GM12878 (cell line): ENCODE results near the gene TJP1. TPM values are rescaled to one million over a fixed set of nuclear protein-coding genes. Genes with fewer than 3 reads are reported as not detected.

ENCODE experiments used
- ATAC-seq: fragments of 200-7000 bp; cut with Tn5 transposase; 3 replicates; pipeline ENCODE4 v1.9.1; 2020; ENCODE audit warnings: mild to moderate bottlenecking, moderate library complexity
- BruUV-seq: library from RNA; stranded (reverse); fragments of 400-500 nt; replicated peaks from 2 replicates; lab custom pipeline; 2021; lab: Mats Ljungman, UMichigan
- CTCF ChIA-PET: fragments of 300-600 bp; sonication (Branson Sonifier 250); formaldehyde crosslinking; extraction: SDS; loops from one replicate; lab custom pipeline; 2021; ENCODE audit warnings: inconsistent platforms; lab: Yijun Ruan, JAX
- POLR2A ChIA-PET: fragments of 350-600 bp; formaldehyde crosslinking; extraction: SDS; loops from one replicate; lab custom pipeline; 2021; ENCODE audit warnings: inconsistent platforms; lab: Charles Lee
- RAD21 ChIA-PET: fragments of 300-600 bp; sonication (Branson Sonifier 250); formaldehyde crosslinking; loops from one replicate; lab custom pipeline; 2023; ENCODE audit warnings: antibody characterized with exemption; ENCODE audit not compliant: unreplicated experiment; lab: Charles Lee
- SMC1A ChIA-PET: fragments of 300-600 bp; sonication (Branson Sonifier 250); formaldehyde crosslinking; loops from one replicate; lab custom pipeline; 2023; ENCODE audit not compliant: unreplicated experiment, uncharacterized antibody; lab: Charles Lee
- DNase-seq: peaks from one replicate; pipeline ENCODE4 v3.0.0-alpha.2; 2011; ENCODE audit warnings: low read depth, low spot score
- FAIRE-seq: peaks from 3 replicates; lab custom pipeline; 2011; peaks lifted over from hg19 to GRCh38; lab: Jason Lieb, UNC
- H2AFZ ChIP-seq: 2 replicates; pipeline ENCODE4 v1.6.0; 2011; ENCODE audit warnings: low read depth, low read length, control low read depth; ENCODE audit not compliant: control insufficient read depth
- H3K27ac ChIP-seq: 2 replicates; pipeline ENCODE4 v1.5.1; 2011; ENCODE audit warnings: control low read depth; ENCODE audit not compliant: control insufficient read depth, insufficient read depth
- H3K27me3 ChIP-seq, 2 experiments: replicated peaks in 1 of 2; 2 replicates each; pipeline versions ENCODE4 v1.6.0 to v1.6.1; 2011; ENCODE audit warnings: low read length in 1 of 2; ENCODE audit not compliant: control insufficient read depth in 2 of 2, insufficient read depth in 2 of 2
- H3K36me3 ChIP-seq, 2 experiments: 2 replicates each; pipeline ENCODE4 v1.5.1; 2011; ENCODE audit warnings: low read length in 1 of 2; ENCODE audit not compliant: control insufficient read depth in 2 of 2, insufficient read depth in 2 of 2
- H3K4me1 ChIP-seq: 2 replicates; pipeline ENCODE4 v1.6.1; 2011; ENCODE audit warnings: mild to moderate bottlenecking, low read length, moderate library complexity, mixed read lengths; ENCODE audit not compliant: control insufficient read depth, insufficient read depth
- H3K4me2 ChIP-seq: 2 replicates; pipeline ENCODE4 v1.6.0; 2011; ENCODE audit warnings: control low read depth; ENCODE audit not compliant: control insufficient read depth, insufficient read depth
- H3K4me3 ChIP-seq: fragments of 200-600 bp; sonication (generic); 2 replicates; pipeline ENCODE4 v1.5.1; 2016
- H3K79me2 ChIP-seq: 2 replicates; pipeline ENCODE4 v1.6.0; 2011; ENCODE audit warnings: low read length; ENCODE audit not compliant: control insufficient read depth, insufficient read depth
- H3K9ac ChIP-seq: 2 replicates; pipeline ENCODE4 v1.8.0; 2011; ENCODE audit warnings: low read length, control low read depth, mixed read lengths; ENCODE audit not compliant: control insufficient read depth, insufficient read depth
- H3K9me3 ChIP-seq: replicated peaks from 3 replicates; pipeline ENCODE4 v1.5.1; 2011; ENCODE audit warnings: mild to moderate bottlenecking, low read length; ENCODE audit not compliant: control insufficient read depth, insufficient read depth
- H4K20me1 ChIP-seq: 2 replicates; pipeline ENCODE4 v1.6.0; 2011; ENCODE audit not compliant: control insufficient read depth, insufficient read depth
- BRCA1 ChIP-seq: IDR thresholded peaks from 2 replicates; pipeline ENCODE4 v1.6.1; 2011; ENCODE audit warnings: low read depth, low read length, improper control_type of control experiment
- EZH2 ChIP-seq: IDR thresholded peaks from 2 replicates; pipeline ENCODE4 v1.6.1; 2012; ENCODE audit warnings: low read depth, mild to moderate bottlenecking, control low read depth, inconsistent platforms, low read length, borderline replicate concordance; ENCODE audit not compliant: control insufficient read depth
- HDAC2 ChIP-seq: fragments of 200-600 bp; sonication (generic); IDR thresholded peaks from 2 replicates; pipeline ENCODE4 v1.6.1; 2017
- MEF2A ChIP-seq: IDR thresholded peaks from 2 replicates; pipeline ENCODE4 v1.6.1; 2011; ENCODE audit warnings: low read depth, mild to moderate bottlenecking, low read length, moderate library complexity; ENCODE audit not compliant: insufficient read depth
- MTA3 ChIP-seq: IDR thresholded peaks from 2 replicates; pipeline ENCODE4 v1.6.1; 2012; ENCODE audit warnings: low read length, inconsistent platforms, borderline replicate concordance
- MYB ChIP-seq: fragments of 150-350 bp; IDR thresholded peaks from 2 replicates; pipeline ENCODE4 v1.6.1; 2014; ENCODE audit warnings: mild to moderate bottlenecking, low read depth, low read length, borderline replicate concordance
- POU2F2 ChIP-seq: IDR thresholded peaks from 3 replicates; pipeline ENCODE4 v1.6.1; 2011; ENCODE audit warnings: low read depth, mild to moderate bottlenecking, low read length, borderline replicate concordance
- RB1 ChIP-seq: fragments of 450-650 bp; formaldehyde crosslinking; IDR thresholded peaks from 2 replicates; pipeline ENCODE4 v1.6.1; 2017; ENCODE audit warnings: mild to moderate bottlenecking, borderline replicate concordance
- RUNX3 ChIP-seq: IDR thresholded peaks from 2 replicates; pipeline ENCODE4 v1.6.1; 2012; ENCODE audit warnings: low read length, inconsistent platforms
- SUZ12 ChIP-seq: fragments of 200-600 bp; sonication (generic); IDR thresholded peaks from one replicate; pipeline ENCODE4 v1.6.1; 2018; ENCODE audit warnings: antibody characterized with exemption, mild to moderate bottlenecking; ENCODE audit not compliant: unreplicated experiment
- WGBS: methylation state at CpG from one replicate; pipeline ENCODE4 v1.1.6; 2016; ENCODE audit warnings: low lambda C conversion rate; ENCODE audit not compliant: insufficient replicate concordance, insufficient coverage; ENCODE audit errors: missing lambda C conversion rate; 5-methylcytosine and 5-hydroxymethylcytosine counted together
- in situ Hi-C: fragments of 300-500 bp; cut with MboI; formaldehyde crosslinking; loops from 9 replicates; pipeline ENCODE4 v1.14.3; 2018; ENCODE audit warnings: mixed read lengths
- intact Hi-C: fragments of 100-400 bp; cut with micrococcal nuclease; formaldehyde crosslinking; loops from one replicate; pipeline ENCODE4 v1.14.2; 2022; ENCODE audit not compliant: unreplicated experiment
- polyA plus RNA-seq, 11 experiments: library from polyadenylated mRNA; depleted of rRNA in 4 of 11; unstranded in 6 of 11; stranded (reverse) in 5 of 11; fragments of >200 nt; fragmentation: Nextera tagmentation in 4 of 11; fragmentation: Illumina TruSeq in 1 of 11; extraction: Ambion mirVana in 4 of 11; extraction: Trizol in 1 of 11; gene quantifications; 1 replicate in 1 of 11; 2 replicates in 10 of 11; pipeline versions ENCODE4 v1.2.1 to v1.2.3, GENCODE V29; 2011 to 2016; ENCODE audit warnings: inconsistent platforms in 2 of 11, missing spikeins in 2 of 11, low read depth in 1 of 11
- total RNA-seq, 4 experiments: library from RNA; depleted of rRNA in 3 of 4; stranded (reverse); fragments of >200 nt in 3 of 4; fragmentation: Illumina TruSeq in 1 of 4; extraction: Trizol in 1 of 4; gene quantifications; 2 replicates each; pipeline versions ENCODE4 v1.2.1 to v1.2.3, GENCODE V29; 2013 to 2021
- TF ChIP-seq, protein P1 (sequence below): IDR thresholded peaks from 2 replicates; pipeline ENCODE4 v1.6.1; 2012; ENCODE audit warnings: mild to moderate bottlenecking, low read depth, low read length
- TF ChIP-seq, protein P2 (sequence below): fragments of 450-650 bp; IDR thresholded peaks from 2 replicates; pipeline ENCODE4 v1.6.1; 2017; ENCODE audit warnings: antibody characterized with exemption, mild to moderate bottlenecking, moderate library complexity
- TF ChIP-seq, protein P3 (sequence below): IDR thresholded peaks from 2 replicates; pipeline ENCODE4 v1.6.1; 2012; ENCODE audit warnings: low read depth, low read length, improper control_type of control experiment

Gene TJP1
- total and polyA plus RNA-seq, 10 of the 15 experiments (the other 5 are each of a cell fraction or from before 2014, with no cell fraction given), result 0.01 to 0.49 (median 0.08) TPM; not detected in 7

DNA sequence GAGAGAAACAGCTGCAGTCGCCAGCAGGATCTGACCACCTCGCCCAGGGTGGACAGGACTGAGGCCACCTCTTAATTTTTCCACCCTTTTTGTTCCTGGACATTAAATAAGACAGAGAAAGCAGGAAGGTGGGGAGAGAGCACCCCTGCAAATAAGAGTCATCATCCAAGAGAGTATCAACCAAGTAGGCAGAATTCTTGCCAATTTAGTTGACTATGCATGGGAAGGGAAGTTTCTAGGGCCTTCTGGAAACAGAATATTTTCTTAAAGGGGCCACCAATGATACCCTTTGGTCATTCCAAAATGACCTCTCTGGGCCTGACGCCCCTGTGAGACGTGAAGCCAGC is 136.2 kb downstream of the TJP1 start:
- no TSS peak for BruUV-seq
- ChIA-PET RAD21 (no interaction called here), SMC1A (no interaction called here), POLR2A (no interaction called here), CTCF (no interaction called here)
- no peak overlapping the region for H3K4me3 ChIP-seq
- no peaks in the 10 kb centered on the region for H3K79me2 ChIP-seq
- H3K4me1 ChIP-seq, result no peaks in the 10 kb centered on the region
- intact Hi-C loops (no loop called here), in situ Hi-C loops (no loop called here)
- H3K27ac ChIP-seq, result no peak overlapping the region
- no peaks in the 10 kb centered on the region; the same call in 2 of the 3 replicates for H3K9me3 ChIP-seq
- no peak overlapping the region for H2AFZ ChIP-seq
- DNase-seq (no peak), ATAC-seq (no peak), FAIRE-seq (no peak)
- no peaks in the 10 kb centered on the region for H3K27me3 ChIP-seq
- no peaks in the 10 kb centered on the region for H3K36me3 ChIP-seq
- 52% methylated on average over 4 of the region's 4 CpGs for WGBS
- no peaks in the 10 kb centered on the region for H4K20me1 ChIP-seq
- no peak overlapping the region for H3K4me2 ChIP-seq
- TF ChIP-seq SUZ12 (no peak), MTA3 (no peak), POU2F2 (no peak), MYB (no peak), HDAC2 (no peak), RB1 (no peak), EZH2 (no peak), BRCA1 (no peak), RUNX3 (no peak), MEF2A (no peak)
- TF ChIP-seq, protein P1, sequence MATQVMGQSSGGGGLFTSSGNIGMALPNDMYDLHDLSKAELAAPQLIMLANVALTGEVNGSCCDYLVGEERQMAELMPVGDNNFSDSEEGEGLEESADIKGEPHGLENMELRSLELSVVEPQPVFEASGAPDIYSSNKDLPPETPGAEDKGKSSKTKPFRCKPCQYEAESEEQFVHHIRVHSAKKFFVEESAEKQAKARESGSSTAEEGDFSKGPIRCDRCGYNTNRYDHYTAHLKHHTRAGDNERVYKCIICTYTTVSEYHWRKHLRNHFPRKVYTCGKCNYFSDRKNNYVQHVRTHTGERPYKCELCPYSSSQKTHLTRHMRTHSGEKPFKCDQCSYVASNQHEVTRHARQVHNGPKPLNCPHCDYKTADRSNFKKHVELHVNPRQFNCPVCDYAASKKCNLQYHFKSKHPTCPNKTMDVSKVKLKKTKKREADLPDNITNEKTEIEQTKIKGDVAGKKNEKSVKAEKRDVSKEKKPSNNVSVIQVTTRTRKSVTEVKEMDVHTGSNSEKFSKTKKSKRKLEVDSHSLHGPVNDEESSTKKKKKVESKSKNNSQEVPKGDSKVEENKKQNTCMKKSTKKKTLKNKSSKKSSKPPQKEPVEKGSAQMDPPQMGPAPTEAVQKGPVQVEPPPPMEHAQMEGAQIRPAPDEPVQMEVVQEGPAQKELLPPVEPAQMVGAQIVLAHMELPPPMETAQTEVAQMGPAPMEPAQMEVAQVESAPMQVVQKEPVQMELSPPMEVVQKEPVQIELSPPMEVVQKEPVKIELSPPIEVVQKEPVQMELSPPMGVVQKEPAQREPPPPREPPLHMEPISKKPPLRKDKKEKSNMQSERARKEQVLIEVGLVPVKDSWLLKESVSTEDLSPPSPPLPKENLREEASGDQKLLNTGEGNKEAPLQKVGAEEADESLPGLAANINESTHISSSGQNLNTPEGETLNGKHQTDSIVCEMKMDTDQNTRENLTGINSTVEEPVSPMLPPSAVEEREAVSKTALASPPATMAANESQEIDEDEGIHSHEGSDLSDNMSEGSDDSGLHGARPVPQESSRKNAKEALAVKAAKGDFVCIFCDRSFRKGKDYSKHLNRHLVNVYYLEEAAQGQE, result no peak
- TF ChIP-seq, protein P2, sequence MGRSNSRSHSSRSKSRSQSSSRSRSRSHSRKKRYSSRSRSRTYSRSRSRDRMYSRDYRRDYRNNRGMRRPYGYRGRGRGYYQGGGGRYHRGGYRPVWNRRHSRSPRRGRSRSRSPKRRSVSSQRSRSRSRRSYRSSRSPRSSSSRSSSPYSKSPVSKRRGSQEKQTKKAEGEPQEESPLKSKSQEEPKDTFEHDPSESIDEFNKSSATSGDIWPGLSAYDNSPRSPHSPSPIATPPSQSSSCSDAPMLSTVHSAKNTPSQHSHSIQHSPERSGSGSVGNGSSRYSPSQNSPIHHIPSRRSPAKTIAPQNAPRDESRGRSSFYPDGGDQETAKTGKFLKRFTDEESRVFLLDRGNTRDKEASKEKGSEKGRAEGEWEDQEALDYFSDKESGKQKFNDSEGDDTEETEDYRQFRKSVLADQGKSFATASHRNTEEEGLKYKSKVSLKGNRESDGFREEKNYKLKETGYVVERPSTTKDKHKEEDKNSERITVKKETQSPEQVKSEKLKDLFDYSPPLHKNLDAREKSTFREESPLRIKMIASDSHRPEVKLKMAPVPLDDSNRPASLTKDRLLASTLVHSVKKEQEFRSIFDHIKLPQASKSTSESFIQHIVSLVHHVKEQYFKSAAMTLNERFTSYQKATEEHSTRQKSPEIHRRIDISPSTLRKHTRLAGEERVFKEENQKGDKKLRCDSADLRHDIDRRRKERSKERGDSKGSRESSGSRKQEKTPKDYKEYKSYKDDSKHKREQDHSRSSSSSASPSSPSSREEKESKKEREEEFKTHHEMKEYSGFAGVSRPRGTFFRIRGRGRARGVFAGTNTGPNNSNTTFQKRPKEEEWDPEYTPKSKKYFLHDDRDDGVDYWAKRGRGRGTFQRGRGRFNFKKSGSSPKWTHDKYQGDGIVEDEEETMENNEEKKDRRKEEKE, result no peak
- TF ChIP-seq, protein P3, sequence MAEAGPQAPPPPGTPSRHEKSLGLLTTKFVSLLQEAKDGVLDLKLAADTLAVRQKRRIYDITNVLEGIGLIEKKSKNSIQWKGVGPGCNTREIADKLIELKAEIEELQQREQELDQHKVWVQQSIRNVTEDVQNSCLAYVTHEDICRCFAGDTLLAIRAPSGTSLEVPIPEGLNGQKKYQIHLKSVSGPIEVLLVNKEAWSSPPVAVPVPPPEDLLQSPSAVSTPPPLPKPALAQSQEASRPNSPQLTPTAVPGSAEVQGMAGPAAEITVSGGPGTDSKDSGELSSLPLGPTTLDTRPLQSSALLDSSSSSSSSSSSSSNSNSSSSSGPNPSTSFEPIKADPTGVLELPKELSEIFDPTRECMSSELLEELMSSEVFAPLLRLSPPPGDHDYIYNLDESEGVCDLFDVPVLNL, result no peak
- no peak overlapping the region for H3K9ac ChIP-seq
